Upper lobe of right lung (tissue), 1 donor: ENCODE measurements around the gene BOLA3. TPM values are rescaled to one million over a fixed set of nuclear protein-coding genes. Genes with fewer than 3 reads are reported as not detected.

Experiments
- ATAC-seq: fragments of 200-7000 bp; cut with Tn5 transposase; one replicate; pipeline ENCODE4 v1.9.1; 2020; ENCODE audit warnings: mild to moderate bottlenecking, moderate library complexity
- DNase-seq: peaks from one replicate; pipeline ENCODE4 v3.0.0-alpha.2; 2020
- H3K27ac ChIP-seq: fragments of 200-600 bp; one replicate; pipeline ENCODE4 v1.8.0; 2022
- H3K27me3 ChIP-seq: fragments of 200-600 bp; one replicate; pipeline ENCODE4 v1.8.0; 2022; ENCODE audit warnings: mild to moderate bottlenecking
- H3K36me3 ChIP-seq: fragments of 200-600 bp; one replicate; pipeline ENCODE4 v1.8.0; 2022
- H3K4me1 ChIP-seq: fragments of 200-600 bp; one replicate; pipeline ENCODE4 v1.8.0; 2022
- H3K4me3 ChIP-seq: fragments of 200-600 bp; one replicate; pipeline ENCODE4 v1.8.0; 2022; ENCODE audit warnings: mild to moderate bottlenecking
- H3K9me3 ChIP-seq: fragments of 200-600 bp; one replicate; pipeline ENCODE4 v1.8.0; 2022
- CTCF ChIP-seq: fragments of 200-600 bp; IDR thresholded peaks from one replicate; pipeline ENCODE4 v1.8.0; 2022; ENCODE audit warnings: antibody characterized with exemption
- intact Hi-C: fragments of 100-400 bp; cut with DNase I; formaldehyde crosslinking; loops from one replicate; pipeline ENCODE4 v1.11.0; 2022
- total RNA-seq: library from RNA; stranded (reverse); fragmentation: NEBNext Ultra II Directional; extraction: Animal tissue kit (Norgen Biotek cat#: 25700); gene quantifications from one replicate; pipeline ENCODE4 v1.2.1, GENCODE V29; 2021
- donor health status: DM: no; HTN: yes; CAD: no; lungs with severe emphysema.

BOLA3 gene
- total RNA-seq, 1 donor from 2014 or later, result 19.5 TPM

- no peak for TF ChIP-seq CTCF
- peaks cover 23% of the 10 kb centered on the region for H3K36me3 ChIP-seq
- no peaks in the 10 kb centered on the region for H3K9me3 ChIP-seq
- DNase-seq, result no peak
- H3K4me3 ChIP-seq, result peak overlapping the region; percentile 94
- peak overlapping the region; percentile 49 for H3K27ac ChIP-seq
- intact Hi-C loops, result no loop called here
- no peaks in the 10 kb centered on the region for H3K27me3 ChIP-seq
- peaks cover 13% of the 10 kb centered on the region for H3K4me1 ChIP-seq
- ATAC-seq, result no peak
Observed at GRCh38 chr2:74148457-74149246, 940 bp upstream of the BOLA3 start.

GRCh38 chr2:74146929-74147726 is 584 bp downstream of the BOLA3 start:
- ATAC-seq (peak; percentile 28), DNase-seq (no peak)
- Histone ChIP-seq H3K27ac (peak overlapping the region; percentile 51), H3K4me3 (peak overlapping the region; percentile 94), H3K27me3 (no peaks in the 10 kb centered on the region), H3K36me3 (peaks cover 8% of the 10 kb centered on the region), H3K9me3 (no peaks in the 10 kb centered on the region), H3K4me1 (peaks cover 13% of the 10 kb centered on the region)
- TF ChIP-seq CTCF, result no peak
- intact Hi-C loops, result no loop called here

DNA sequence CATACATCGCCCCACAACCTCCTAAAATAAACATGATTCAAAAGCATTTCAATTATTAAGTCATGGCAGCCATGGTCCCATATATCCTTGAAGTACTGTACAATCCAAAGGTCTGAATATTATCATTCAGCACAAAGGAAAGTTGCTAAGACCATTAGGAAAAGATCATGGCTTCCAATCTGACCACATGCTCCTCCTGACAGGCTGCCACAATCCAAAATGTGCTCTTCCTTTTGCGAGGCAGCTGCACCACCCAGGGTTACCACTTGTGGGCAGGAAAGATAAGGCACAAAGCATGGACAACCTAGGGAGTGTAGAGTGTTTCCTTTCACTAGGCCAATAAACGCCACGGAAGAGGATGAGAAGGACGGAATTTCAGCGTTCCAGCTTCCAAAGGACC is 5.4 kb downstream of the BOLA3 start:
- DNase-seq (no peak), ATAC-seq (no peak)
- Histone ChIP-seq H3K4me3 (no peak overlapping the region), H3K27ac (no peak overlapping the region), H3K36me3 (no peaks in the 10 kb centered on the region), H3K27me3 (no peaks in the 10 kb centered on the region), H3K9me3 (no peaks in the 10 kb centered on the region), H3K4me1 (peaks cover 13% of the 10 kb centered on the region)
- TF ChIP-seq CTCF, result peak; percentile 9
- intact Hi-C loops, result no loop called here

GRCh38 chr2:74138600-74139323 is 8.9 kb downstream of the BOLA3 start:
- intact Hi-C loops, result no loop called here
- no peak for DNase-seq
- H3K27ac ChIP-seq, result no peak overlapping the region
- no peak for ATAC-seq
- H3K27me3 ChIP-seq, result no peaks in the 10 kb centered on the region
- H3K4me3 ChIP-seq, result no peak overlapping the region
- no peaks in the 10 kb centered on the region for H3K4me1 ChIP-seq
- peaks cover 9% of the 10 kb centered on the region for H3K36me3 ChIP-seq
- H3K9me3 ChIP-seq, result no peaks in the 10 kb centered on the region
- peak; percentile 7 for TF ChIP-seq CTCF

GRCh38 chr2:74137651-74138599 is 9.8 kb downstream of the BOLA3 start:
- Histone ChIP-seq H3K4me3 (no peak overlapping the region), H3K9me3 (no peaks in the 10 kb centered on the region), H3K36me3 (peaks cover 9% of the 10 kb centered on the region), H3K27me3 (no peaks in the 10 kb centered on the region), H3K4me1 (no peaks in the 10 kb centered on the region), H3K27ac (no peak overlapping the region)
- DNase-seq (no peak), ATAC-seq (no peak)
- no peak for TF ChIP-seq CTCF
- intact Hi-C loops, result no loop called here
